Gastrocnemius medialis (tissue), 4 donors: ENCODE measurements around the gene RDH11.

Source experiments
- POLR2A ChIP-seq, 2 donors: fragments of 450-650 bp; IDR thresholded peaks; one replicate each; pipeline ENCODE4 v1.6.1; 2017; ENCODE audit warnings: antibody characterized with exemption in 2 of 2, mild to moderate bottlenecking in 2 of 2, moderate library complexity in 2 of 2
- TF ChIP-seq, protein P1 (sequence below), 5 experiments: fragments of 450-650 bp in 3 of 5; fragments of 200-600 bp in 2 of 5; sonication (generic) in 2 of 5; IDR thresholded peaks in 4 of 5; conservative IDR thresholded peaks in 1 of 5; 1 replicate in 4 of 5; 2 replicates in 1 of 5; pipeline ENCODE4 v1.5.1; 2016 to 2019; ENCODE audit warnings: antibody characterized with exemption in 5 of 5, mild to moderate bottlenecking in 3 of 5, moderate library complexity in 3 of 5

DNA sequence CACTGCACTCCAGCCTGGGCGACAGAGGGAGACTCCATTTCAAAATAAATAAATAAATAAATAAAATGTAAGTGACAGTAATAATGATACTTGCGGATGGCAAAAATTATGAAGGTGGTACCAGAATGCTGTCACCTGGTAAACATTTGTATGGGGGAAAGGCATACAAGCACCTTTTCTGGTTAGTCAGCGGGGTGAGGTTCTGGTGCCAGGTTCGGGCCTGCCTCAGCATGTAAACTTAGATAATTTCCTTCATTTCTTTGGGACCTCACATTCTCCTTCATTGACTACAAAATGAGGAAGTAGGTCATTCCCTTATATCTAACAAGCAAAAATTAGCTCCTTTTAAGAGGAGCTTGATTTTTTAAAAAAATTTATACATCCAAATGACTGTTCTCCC is 31.9 kb downstream of the RDH11 start:
- TF ChIP-seq, protein P1, sequence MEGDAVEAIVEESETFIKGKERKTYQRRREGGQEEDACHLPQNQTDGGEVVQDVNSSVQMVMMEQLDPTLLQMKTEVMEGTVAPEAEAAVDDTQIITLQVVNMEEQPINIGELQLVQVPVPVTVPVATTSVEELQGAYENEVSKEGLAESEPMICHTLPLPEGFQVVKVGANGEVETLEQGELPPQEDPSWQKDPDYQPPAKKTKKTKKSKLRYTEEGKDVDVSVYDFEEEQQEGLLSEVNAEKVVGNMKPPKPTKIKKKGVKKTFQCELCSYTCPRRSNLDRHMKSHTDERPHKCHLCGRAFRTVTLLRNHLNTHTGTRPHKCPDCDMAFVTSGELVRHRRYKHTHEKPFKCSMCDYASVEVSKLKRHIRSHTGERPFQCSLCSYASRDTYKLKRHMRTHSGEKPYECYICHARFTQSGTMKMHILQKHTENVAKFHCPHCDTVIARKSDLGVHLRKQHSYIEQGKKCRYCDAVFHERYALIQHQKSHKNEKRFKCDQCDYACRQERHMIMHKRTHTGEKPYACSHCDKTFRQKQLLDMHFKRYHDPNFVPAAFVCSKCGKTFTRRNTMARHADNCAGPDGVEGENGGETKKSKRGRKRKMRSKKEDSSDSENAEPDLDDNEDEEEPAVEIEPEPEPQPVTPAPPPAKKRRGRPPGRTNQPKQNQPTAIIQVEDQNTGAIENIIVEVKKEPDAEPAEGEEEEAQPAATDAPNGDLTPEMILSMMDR (IDR thresholded peaks at IDR 0.05 in 4 of 5, conservative IDR thresholded peaks at IDR 0.05 in 1 of 5): no peak
- TF ChIP-seq POLR2A (IDR thresholded peaks at IDR 0.05): no peak
